ENCODE measurements around the gene ADAMTS15.
A peak's percentile ranks its signal among the peaks of the same experiment; 100 is the strongest.
"Not testable (repeated sequence)": the region's sequence is repeated elsewhere in the genome, so short reads cannot be mapped to it uniquely, and the experiment has no call there.

ADAMTS15 gene

GRCh38 chr11:130438401-130439159, 9.9 kb upstream of the ADAMTS15 start:
- DNase-seq: not testable (repeated sequence)

GRCh38 chr11:130439160-130439519, 9.3 kb upstream of the ADAMTS15 start:
- DNase-seq: peak; percentile 61

- no peak for DNase-seq
Measured at GRCh38 chr11:130439876-130440275, 8.6 kb upstream of the ADAMTS15 start.

GRCh38 chr11:130441719-130442118, 6.7 kb upstream of the ADAMTS15 start:
- DNase-seq: no peak

GRCh38 chr11:130442737-130443136, 5.7 kb upstream of the ADAMTS15 start:
- DNase-seq: no peak

- DNase-seq: no peak
Measured at GRCh38 chr11:130445788-130446187, 2.7 kb upstream of the ADAMTS15 start.

GRCh38 chr11:130448039-130448415, 418 bp upstream of the ADAMTS15 start:
- DNase-seq: no peak

GRCh38 chr11:130449310-130449990, 1.0 kb downstream of the ADAMTS15 start:
- no peak for DNase-seq

GRCh38 chr11:130449996-130450769, 1.7 kb downstream of the ADAMTS15 start:
- DNase-seq: no peak

- DNase-seq: no peak
Measured at GRCh38 chr11:130451231-130452019, 3.0 kb downstream of the ADAMTS15 start.

GRCh38 chr11:130452176-130452575, 3.7 kb downstream of the ADAMTS15 start:
- no peak for DNase-seq

- no peak for DNase-seq
Measured at GRCh38 chr11:130452940-130453339, 4.5 kb downstream of the ADAMTS15 start.

- DNase-seq: no peak
Measured at GRCh38 chr11:130454491-130455252, 6.2 kb downstream of the ADAMTS15 start.

GRCh38 chr11:130455483-130456127, 7.2 kb downstream of the ADAMTS15 start:
- DNase-seq: no peak

- no peak for DNase-seq
Measured at GRCh38 chr11:130456286-130456685, 7.8 kb downstream of the ADAMTS15 start.

- no peak for DNase-seq
Measured at GRCh38 chr11:130457623-130458409, 9.4 kb downstream of the ADAMTS15 start.

- no peak for DNase-seq
Measured at GRCh38 chr11:130458410-130458729, 9.9 kb downstream of the ADAMTS15 start.

- DNase-seq: no peak
Measured at GRCh38 chr11:130459521-130459920, 11.1 kb downstream of the ADAMTS15 start.

GRCh38 chr11:130462101-130462885, 13.8 kb downstream of the ADAMTS15 start:
- no peak for DNase-seq

- DNase-seq: no peak
Measured at GRCh38 chr11:130462931-130463330, 14.5 kb downstream of the ADAMTS15 start.
